ENCODE results near the gene CCDC77. TPM values are rescaled to one million over a fixed set of nuclear protein-coding genes. Genes with fewer than 3 reads are reported as not detected.
"Not testable (repeated sequence)": the region's sequence is repeated elsewhere in the genome, so short reads cannot be mapped to it uniquely, and the experiment has no call there.

The CCDC77 gene
- 13.5 and 16.3 TPM in 2 replicates for total RNA-seq (2014; rRNA removed; shearing (Covaris generic); ENCODE audit: low replicate concordance)

DNA sequence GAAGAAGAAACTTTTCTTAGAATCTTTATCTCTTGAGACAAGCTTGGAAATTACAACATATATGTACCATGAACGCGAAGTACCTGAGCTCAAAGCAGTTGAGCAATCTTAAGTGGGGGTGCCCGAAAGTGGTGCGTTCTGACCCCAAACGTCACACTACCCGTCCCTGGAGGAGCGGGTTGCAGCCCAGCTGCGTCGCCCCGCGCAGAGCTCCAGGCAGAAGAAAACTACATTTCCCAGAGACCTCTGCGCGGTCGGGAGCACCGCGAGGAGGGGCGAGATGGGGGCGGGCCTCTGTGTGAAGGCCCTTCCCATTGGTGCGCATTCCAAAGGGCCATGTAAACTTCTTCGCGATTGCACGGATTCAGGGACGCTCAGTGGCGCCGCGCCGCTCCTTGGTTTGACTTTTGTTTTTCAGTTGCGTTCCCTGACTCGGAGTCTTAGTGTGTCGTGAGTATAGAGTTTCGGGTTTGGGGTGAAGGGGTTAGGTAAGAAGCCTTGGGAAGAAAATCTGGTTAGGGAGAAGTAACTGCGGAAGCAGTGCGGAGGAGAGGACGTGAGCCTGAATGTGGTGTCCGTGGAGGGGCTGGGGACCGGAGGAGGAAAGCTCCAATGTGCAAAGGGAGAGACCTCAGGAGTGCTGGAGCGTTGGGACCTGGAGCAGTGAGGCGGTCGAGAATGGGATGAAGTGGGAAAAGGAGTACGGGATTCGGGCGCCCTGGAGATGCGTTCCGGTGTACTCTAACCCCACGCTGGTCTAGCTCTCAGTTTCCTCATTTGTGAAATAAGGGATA, at the start of gene CCDC77:
Gene CCDC77 (plus strand): TSS at position 410 of the 794 bp plus-strand sequence. CDS start 7,740 bp downstream, outside the sequence.
- in situ Hi-C loops (cut with HindIII; ENCODE audit: low pct_unique_long_range_greater_than_20kb, low sequenced_read_pairs) = no loop called here
- peak; percentile 92 for DNase-seq (ENCODE audit: low read depth)

DNA sequence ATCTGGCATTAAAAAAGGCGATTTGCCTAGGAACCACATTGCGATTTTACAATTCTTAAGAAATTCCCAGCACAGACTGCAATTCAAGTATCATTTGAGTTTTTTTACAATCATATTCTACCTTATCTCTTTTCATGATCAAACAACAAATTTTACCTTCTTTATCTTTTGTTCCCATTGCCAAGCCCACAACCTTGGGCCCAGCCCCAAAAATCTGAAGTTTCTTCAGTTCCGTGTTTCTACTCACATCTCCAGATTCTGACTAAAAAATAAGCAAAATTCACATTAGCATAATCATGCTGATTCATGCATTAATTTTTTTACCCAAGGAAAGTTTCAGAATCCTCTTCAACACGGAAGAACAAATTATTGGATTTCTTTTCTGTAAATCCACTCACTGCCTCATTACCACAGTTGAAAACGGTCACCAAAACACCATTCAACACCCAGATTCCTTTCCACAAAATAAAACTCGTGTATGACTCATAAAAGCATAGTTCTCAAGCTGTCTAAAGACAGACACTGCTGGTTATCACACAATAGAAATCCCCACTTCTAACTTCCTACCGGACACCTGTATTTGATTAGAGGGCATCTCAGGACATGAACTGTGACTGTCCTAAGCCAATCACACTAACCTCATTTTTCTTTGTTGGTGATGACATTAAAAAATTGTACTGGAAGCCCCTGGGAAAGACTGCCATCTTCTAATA, 45.0 kb upstream of the CCDC77 start:
- DNase-seq (ENCODE audit: low read depth) = peak; percentile 39
- in situ Hi-C loops (cut with HindIII; ENCODE audit: low pct_unique_long_range_greater_than_20kb, low sequenced_read_pairs) = no loop called here

DNA sequence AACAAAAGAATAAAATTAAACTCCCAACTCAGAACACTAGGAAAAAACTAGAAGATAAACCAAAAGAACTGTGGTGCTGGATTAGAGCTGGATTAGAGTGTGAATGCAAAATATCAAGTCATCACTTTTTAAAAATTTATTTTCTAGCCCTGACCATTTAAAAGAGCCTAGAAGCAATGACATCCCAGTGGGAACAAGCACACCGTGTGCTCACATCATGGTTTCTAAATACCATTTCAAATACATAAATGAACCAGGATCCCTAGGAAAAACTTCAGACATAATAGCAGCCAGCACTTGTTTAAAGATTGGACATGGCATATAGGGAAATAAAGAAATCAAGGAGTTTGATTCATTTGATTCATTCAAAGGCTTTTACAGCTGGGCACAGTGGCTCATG, 42.4 kb upstream of the CCDC77 start:
- in situ Hi-C loops (cut with HindIII; ENCODE audit: low pct_unique_long_range_greater_than_20kb, low sequenced_read_pairs) = no loop called here
- DNase-seq (ENCODE audit: low read depth) = no peak

DNA sequence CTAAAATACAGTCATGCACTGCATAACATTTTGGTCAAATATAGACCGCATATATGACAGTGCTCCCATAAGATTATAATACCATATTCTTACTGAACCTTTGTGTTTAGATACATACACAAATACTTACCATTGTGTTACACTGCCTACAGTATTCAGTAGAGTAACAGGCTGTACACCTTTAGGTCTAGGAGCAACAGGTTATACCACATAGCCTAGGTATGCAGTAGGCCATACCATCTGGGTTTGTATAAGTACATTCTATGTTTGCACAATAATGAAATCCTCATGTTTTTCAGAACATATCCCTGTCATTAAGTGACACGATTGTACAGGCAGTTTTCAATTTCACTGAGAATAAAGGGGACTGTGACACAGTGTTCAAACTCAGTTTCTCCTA, 34.6 kb upstream of the CCDC77 start:
- in situ Hi-C loops (cut with HindIII; ENCODE audit: low pct_unique_long_range_greater_than_20kb, low sequenced_read_pairs) = no loop called here
- DNase-seq (ENCODE audit: low read depth) = no peak

DNA sequence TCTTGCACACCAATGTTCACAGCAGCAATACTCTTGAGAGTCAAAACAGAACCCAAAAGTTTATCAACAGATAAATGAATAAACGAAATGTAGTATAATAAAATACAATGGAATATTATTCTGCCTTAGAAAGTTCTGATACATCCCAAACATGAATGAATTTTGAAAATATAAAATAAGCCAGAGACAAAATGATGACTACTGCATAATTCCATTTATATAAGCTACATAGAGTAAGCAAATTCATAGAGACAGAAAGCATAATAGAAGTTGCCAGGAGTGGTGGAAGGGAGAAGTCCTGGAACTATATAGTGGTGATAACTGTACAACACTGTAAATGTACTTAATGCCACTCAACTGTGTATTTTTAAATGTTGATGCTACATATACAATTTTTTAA, 33.5 kb upstream of the CCDC77 start:
- in situ Hi-C loops (cut with HindIII; ENCODE audit: low pct_unique_long_range_greater_than_20kb, low sequenced_read_pairs) = no loop called here
- no peak for DNase-seq (ENCODE audit: low read depth)

DNA sequence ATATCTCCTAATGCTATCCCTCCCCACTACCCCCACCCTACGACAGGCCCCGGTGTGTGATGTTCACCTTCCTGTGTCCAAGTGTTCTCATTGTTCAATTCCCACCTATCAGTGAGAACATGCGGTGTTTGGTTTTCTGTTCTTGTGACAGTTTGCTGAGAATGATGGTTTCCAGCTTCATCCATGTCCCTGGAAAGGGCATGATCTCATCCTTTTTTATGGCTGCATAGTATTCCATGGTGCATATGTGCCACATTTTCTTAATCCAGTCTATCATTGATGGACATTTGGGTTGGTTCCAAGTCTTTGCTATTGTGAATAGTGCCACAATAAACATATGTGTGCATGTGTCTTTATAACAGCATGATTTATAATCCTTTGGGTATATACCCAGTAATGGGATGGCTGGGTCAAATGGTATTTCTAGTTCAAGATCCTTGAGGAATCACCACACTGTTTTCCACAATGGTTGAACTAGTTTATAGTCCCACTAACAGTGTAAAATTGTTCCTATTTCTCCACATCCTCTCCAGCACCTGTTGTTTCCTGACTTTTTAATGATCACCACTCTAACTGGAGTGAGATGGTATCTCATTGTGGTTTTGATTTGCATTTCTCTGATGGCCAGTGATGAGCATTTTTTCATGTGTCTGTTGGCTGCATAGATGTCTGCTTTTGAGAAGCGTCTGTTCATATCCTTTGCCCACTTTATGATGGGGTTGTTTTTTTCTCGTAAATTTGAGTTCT, 30.5 kb upstream of the CCDC77 start:
- in situ Hi-C loops (cut with HindIII; ENCODE audit: low pct_unique_long_range_greater_than_20kb, low sequenced_read_pairs); DNase-seq (ENCODE audit: low read depth): not testable (repeated sequence)

DNA sequence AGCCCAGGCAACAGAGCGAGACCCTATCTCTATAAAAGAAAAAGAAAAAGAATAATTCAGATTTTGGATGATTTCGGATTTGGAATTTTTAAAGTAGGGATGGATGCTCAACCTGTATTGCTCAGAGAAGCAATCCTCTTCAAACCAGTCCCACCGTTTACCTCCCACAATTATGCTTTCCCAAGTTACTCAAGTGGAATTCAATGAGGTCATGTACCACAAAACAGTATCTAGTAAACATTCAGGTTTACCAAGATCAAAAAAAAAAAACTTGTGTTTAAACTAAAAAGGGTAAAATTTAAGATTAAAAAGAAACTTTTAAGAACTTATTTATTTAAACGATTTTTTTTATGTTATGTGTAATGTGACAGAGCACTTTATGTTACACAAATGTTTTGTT, 14.8 kb upstream of the CCDC77 start:
- no peak for DNase-seq (ENCODE audit: low read depth)
- in situ Hi-C loops (cut with HindIII; ENCODE audit: low pct_unique_long_range_greater_than_20kb, low sequenced_read_pairs) = no loop called here

DNA sequence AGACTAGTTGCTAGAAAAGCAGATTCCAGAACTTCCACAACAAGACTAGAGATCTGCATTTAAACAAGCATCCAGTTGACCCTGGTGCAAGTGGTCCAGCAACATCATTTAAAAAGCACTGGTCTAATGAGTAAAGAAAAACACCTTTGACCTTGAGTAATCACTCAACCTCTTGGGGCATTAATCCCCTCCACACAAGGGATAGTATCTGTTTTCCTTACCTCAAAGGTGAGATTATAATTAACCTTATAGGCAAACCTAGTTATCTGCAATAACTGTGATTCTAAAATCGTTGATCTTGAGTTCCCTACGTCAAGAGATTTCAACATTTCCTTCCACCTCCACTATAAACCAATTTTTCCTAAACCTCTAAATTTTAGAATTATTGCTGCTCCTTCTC, 13.4 kb upstream of the CCDC77 start:
- in situ Hi-C loops (cut with HindIII; ENCODE audit: low pct_unique_long_range_greater_than_20kb, low sequenced_read_pairs) = no loop called here
- DNase-seq (ENCODE audit: low read depth) = no peak

DNA sequence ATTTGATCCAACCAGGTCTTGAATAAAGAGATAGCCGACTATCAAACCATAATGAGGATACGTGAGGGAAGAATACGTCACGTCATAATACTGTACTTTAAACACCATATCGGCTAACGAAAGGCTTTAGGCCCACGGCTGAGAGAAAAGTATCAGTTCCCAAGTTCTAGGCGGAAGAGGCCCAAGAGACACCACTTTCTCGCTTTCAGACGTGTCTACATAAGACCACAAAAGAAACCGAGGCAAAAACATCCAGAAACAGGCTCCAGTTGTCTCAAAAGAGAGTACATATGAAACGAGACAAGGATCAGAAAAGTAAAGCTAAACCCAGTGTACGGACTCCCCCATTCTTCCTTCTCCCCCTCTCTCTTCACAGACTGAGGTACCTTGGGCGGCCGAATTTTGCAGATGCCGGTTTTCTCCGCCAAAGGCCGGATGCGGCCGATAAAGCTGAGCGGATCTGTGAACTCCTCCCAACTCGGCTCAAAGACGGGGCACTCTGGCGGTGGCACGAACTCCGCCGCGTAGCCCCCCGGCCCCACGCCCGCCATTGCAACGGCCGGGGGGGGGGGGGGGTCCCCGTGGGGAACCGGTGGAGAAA, 12.8 kb upstream of the CCDC77 start:
- in situ Hi-C loops (cut with HindIII; ENCODE audit: low pct_unique_long_range_greater_than_20kb, low sequenced_read_pairs) = no loop called here
- peak; percentile 35 for DNase-seq (ENCODE audit: low read depth)

DNA sequence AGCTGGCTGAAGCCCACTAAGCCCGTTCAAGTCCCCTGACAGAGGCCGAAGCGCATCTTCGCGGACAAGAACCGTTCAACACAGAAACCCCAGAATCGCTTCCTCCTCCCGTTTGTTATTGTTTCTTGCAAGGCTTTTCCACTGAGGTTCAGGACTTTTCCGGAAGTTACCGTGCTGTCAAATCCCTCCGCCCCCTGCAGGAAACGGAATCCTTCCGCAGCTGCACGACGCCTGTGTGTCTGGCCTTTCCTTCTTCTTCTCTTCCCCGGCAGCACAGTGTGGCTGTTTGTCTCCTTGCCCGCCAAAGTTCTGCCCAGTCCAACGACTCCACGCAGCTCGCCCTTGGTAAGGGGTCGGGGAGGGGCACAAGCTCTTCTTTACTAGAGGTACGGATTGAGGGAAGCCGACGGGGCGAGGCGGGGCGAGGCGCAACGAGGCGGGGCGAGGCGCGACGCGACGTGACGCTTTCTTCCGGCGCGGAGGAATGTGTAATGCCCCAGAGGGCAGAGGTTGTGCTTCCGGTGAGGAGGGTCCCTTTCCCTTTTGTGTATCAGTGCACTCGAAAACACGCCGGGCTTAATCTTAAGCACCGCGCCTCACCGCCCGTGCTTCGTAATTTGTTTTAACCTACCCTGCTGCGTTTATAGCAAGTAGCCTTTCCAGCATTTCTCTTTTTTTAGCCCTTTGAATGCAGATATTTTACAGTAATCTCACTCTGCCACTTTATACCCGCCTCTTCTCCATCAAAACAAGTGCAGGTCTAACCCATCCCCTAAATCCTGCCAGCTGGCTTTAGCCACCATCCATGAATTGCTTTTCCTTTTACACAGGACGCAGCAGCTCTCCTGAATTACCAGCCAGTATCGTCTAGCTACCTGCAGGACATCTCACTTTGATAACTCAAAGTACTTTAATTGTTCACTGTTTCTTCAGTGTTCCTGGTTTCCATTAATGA, 12.0 kb upstream of the CCDC77 start, which contains the start of gene KDM5A:
Gene KDM5A (minus strand): TSS at position 179 of the 955 bp plus-strand sequence. CDS start 229 bp downstream, outside the sequence.
- DNase-seq (ENCODE audit: low read depth) = peak; percentile 96
- in situ Hi-C loops (cut with HindIII; ENCODE audit: low pct_unique_long_range_greater_than_20kb, low sequenced_read_pairs) = no loop called here

DNA sequence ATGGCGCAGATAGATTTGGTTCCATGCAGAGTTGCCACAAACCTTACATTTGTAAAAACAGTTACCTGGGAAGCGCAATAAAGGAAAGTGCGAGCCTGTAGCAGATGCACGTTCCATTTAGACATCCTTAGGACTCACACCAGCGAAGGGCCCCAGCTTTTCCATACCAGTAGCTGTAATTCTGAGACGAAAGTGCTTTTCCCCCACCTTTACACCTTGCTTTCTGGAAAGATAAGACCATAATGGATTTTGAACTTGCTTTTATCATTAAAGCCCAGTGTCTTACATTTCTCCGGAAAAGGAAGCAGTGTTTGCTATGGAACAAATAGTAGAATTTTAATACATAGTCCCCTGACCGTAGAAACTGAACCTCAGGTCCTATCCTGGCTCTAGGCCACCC, 616 bp upstream of the CCDC77 start:
- DNase-seq (ENCODE audit: low read depth) = no peak
- in situ Hi-C loops (cut with HindIII; ENCODE audit: low pct_unique_long_range_greater_than_20kb, low sequenced_read_pairs) = no loop called here

DNA sequence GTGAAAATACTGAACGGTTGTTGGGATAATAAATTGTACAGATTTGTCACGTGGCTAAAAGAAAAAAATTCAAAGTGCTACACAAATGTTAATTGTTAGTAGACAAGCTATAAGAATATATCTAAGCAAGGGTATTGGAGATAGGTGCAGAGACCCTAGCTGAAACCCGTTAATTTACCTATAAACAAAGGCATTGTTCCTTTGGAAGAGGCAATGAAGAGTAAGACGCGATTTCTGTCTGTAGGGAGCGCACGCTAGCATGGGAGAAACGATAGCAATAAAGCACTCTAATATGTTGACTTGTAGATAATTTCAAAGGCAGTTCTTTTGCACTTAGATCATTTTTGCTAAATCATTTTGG, 565 bp downstream of the CCDC77 start:
- in situ Hi-C loops (cut with HindIII; ENCODE audit: low pct_unique_long_range_greater_than_20kb, low sequenced_read_pairs) = no loop called here
- peak; percentile 27 for DNase-seq (ENCODE audit: low read depth)

DNA sequence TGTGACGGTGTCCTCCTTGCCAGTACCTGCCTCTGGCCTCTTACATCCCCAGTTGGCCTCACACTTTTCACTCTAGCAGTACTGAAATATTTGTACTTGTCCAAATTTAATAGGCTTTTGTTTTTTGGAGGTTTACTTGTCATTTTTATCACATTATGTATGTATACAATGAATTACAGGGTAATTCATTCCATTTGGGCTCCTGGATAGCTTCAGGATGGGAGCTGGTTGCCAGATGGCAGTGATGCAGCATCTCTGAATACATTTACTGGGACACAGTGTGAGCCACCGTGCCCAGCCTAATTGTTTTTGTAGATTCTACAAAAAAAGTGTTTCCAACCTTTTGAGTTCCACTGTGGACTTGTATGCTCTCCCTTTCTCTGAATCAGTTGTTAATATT, 13.4 kb downstream of the CCDC77 start:
- in situ Hi-C loops (cut with HindIII; ENCODE audit: low pct_unique_long_range_greater_than_20kb, low sequenced_read_pairs) = no loop called here
- no peak for DNase-seq (ENCODE audit: low read depth)

DNA sequence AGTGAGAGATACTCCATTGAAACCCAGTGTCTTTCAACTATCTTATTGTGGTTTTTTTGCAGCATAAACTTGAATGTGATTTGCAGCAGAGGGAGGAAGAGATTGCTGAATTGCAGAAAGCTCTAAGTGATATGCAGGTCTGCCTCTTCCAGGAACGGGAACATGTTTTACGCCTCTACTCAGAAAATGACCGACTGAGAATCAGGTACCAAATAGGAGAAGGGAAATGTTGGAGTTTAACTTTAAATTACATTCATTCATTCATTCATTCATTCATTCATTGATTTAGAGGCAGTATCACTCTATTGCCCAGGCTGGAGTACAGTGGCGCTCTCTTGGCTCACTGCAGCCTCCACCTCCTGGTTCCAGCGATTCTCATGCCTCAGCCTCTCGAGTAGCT, 17.0 kb downstream of the CCDC77 start:
- in situ Hi-C loops (cut with HindIII; ENCODE audit: low pct_unique_long_range_greater_than_20kb, low sequenced_read_pairs) = no loop called here
- no peak for DNase-seq (ENCODE audit: low read depth)

DNA sequence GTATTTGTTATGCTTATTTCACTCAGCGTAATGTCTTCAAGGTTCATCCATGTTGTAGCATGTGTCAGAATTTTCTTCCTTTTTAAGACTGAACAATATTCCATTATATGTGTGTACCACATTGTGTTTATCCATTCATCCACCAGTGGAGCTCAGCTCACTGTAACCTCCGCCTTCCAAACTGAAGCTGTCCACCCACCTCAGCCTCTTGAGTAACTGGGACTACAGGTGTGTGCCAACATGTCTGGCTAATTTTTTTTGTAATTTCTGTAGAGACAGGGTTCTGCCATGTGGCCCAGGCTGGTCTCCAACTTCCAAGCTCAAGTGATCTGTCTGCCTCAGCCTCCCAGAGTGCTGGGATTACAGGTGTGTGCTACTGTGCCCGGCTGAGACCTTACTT, 21.1 kb downstream of the CCDC77 start:
- no peak for DNase-seq (ENCODE audit: low read depth)
- in situ Hi-C loops (cut with HindIII; ENCODE audit: low pct_unique_long_range_greater_than_20kb, low sequenced_read_pairs) = no loop called here

DNA sequence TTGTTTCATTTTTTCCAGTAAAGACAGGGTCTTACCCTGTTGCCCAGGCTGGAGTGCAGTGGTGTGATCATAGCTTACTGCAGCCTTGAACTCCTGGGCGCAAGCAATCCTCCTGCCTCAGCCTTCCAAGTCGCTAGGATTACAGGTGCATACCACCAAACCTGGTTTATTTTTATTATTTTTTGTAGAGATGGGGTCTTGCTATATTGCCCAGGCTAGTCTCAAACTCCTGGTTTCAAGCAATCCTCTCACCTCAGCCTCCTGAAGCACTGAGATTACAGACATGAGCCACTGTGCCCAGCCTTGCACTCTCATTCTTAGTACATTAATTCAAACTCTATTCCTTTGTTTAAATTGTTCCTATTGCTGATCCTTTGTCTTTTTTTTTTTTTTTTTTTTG, 34.3 kb downstream of the CCDC77 start:
- in situ Hi-C loops (cut with HindIII; ENCODE audit: low pct_unique_long_range_greater_than_20kb, low sequenced_read_pairs) = loop anchor here (10.0 kb wide), 1 partner anchor 129 kb away; no protein-coding TSS in a partner anchor
- not testable (repeated sequence) for DNase-seq (ENCODE audit: low read depth)

DNA sequence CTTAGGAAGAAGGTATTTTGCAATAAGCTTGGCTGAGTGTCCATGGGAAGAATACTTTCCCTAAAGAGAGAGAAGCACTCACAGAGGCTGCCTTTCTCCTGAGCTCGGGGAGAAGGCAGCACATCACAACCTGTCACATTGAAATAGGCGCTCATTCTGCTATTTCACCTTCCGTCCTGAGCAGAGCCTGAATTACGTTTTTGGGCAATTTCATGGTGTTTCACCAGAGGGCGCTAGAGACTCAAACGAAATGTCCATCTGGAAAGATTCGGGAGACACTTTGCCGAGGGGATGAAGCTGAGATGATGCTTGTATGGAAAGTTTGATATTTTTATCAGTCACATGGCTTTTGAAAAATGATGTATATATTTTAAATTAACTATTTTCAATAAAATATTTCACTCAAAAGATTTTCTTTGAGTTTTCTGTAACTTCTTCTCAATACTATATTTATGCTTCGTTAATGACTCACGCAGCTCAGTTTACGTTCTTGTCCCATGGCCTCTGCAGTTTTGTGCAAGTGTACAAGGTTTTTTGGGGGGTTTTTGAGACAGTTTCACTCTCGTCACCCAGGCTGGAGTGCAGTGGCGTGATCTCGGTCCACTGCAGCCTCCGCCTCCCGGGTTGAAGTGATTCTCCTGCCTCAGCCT, 40.9 kb downstream of the CCDC77 start:
- peak; percentile 19 for DNase-seq (ENCODE audit: low read depth)
- in situ Hi-C loops (cut with HindIII; ENCODE audit: low pct_unique_long_range_greater_than_20kb, low sequenced_read_pairs) = no loop called here
